ENCODE measurements around the gene PGM2.

PGM2 gene

DNA sequence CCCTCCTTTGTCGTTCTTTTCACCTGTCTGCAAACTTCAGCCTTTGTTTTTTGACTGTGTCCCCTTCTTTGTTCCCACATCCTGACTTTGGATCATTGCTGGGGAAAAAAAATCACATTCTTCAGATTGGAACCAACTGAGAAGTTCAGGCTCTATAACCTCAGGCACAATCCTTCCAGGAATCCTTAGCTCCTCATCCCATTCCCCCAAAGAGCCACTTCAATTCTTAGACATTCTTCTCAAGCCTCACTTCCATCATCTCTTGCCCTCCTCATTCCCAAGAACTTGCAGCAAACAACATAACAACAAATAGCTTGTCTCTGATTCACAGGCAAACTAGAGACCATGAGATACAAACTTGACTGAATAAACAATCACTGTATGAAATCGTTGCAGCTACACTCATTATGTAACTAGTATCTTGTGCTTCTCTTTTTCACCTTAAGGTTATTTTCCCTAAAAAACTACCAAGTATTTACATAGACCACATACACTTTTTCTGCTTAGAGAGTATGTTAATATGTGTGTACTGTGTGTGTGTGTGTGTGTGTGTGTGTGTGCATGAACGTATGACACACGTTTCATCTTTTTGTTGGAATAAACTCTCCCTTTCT lies 26.4 kb upstream of the PGM2 start:
- DNase-seq (ENCODE audit: low spot score) = no peak
- TF ChIP-seq, protein P1, sequence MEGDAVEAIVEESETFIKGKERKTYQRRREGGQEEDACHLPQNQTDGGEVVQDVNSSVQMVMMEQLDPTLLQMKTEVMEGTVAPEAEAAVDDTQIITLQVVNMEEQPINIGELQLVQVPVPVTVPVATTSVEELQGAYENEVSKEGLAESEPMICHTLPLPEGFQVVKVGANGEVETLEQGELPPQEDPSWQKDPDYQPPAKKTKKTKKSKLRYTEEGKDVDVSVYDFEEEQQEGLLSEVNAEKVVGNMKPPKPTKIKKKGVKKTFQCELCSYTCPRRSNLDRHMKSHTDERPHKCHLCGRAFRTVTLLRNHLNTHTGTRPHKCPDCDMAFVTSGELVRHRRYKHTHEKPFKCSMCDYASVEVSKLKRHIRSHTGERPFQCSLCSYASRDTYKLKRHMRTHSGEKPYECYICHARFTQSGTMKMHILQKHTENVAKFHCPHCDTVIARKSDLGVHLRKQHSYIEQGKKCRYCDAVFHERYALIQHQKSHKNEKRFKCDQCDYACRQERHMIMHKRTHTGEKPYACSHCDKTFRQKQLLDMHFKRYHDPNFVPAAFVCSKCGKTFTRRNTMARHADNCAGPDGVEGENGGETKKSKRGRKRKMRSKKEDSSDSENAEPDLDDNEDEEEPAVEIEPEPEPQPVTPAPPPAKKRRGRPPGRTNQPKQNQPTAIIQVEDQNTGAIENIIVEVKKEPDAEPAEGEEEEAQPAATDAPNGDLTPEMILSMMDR (IDR thresholded peaks at IDR 0.05; ENCODE audit: extremely low read depth, insufficient read depth, missing control alignments) = no peak
- in situ Hi-C loops (cut with MboI; ENCODE audit: low pct_unique_long_range_greater_than_20kb, low sequenced_read_pairs, unreplicated experiment) = loop anchor here (5.0 to 25.0 kb wide), 2 partner anchors 237 to 937 kb away; no protein-coding TSS in a partner anchor

DNA sequence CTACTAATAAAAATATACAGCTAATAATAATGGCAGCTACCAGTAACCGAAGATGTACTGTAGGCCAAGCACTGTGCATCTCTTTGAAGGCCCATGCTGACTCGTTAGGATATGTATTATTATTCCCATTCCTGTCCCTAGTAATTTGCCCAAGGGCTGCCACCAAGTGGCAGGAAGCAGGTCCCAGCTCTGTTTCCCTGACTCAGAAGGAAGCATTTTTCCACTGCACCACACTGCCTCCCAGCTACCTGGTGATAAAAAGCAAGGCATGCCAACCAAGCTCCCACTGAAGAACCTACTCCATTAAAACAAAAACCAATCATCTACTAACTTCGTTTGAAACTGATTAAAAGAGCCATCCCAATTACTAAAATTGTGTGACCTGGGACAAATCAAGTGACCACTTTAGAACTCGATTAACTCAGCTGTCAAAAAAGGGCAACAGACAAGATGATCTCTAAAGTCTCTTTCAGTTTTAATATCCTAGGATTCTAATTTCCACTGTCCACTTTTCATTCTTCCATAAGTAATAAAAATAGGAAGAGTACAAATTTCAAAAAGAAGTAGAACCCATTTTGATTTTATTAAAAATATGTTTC lies 24.3 kb upstream of the PGM2 start:
- no peak for DNase-seq (ENCODE audit: low spot score)
- TF ChIP-seq, protein P1 (IDR thresholded peaks at IDR 0.05; ENCODE audit: extremely low read depth, insufficient read depth, missing control alignments) = peak; percentile 50
- in situ Hi-C loops (cut with MboI; ENCODE audit: low pct_unique_long_range_greater_than_20kb, low sequenced_read_pairs, unreplicated experiment) = loop anchor here (5.0 to 25.0 kb wide), 2 partner anchors 235 to 935 kb away; no protein-coding TSS in a partner anchor

DNA sequence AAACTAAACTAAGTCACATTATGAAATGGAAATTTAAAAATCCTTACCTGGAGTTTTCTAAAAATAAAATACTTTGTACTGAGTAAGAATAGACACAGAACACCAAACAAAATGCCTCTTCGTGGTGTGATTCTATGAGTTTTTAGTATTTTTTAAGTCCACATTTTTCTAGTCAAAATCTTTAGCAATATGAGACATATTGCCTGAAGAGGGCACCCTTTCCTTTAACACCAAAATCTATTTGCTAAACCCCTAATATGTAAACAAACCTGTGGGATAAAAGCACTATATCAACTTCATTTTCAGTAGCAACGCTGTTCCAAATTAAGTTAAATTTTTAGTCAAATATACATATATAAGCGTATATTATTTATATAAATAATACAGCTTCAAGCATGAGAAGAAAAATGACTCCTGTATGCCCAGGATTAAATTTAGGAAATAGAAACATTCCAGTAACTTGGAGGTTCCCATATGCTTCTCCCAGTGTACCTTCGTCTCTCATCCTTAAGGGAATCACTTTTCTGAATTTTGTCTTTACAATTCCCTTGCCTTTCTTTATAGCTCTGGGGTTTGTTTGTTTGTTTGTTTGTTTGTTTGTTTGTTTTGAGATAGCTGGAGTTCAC lies 23.0 kb upstream of the PGM2 start:
- DNase-seq (ENCODE audit: low spot score) = peak; percentile 41
- in situ Hi-C loops (cut with MboI; ENCODE audit: low pct_unique_long_range_greater_than_20kb, low sequenced_read_pairs, unreplicated experiment) = loop anchor here (5.0 to 25.0 kb wide), 2 partner anchors 234 to 934 kb away; no protein-coding TSS in a partner anchor
- TF ChIP-seq, protein P1 (IDR thresholded peaks at IDR 0.05; ENCODE audit: extremely low read depth, insufficient read depth, missing control alignments) = peak; percentile 55

DNA sequence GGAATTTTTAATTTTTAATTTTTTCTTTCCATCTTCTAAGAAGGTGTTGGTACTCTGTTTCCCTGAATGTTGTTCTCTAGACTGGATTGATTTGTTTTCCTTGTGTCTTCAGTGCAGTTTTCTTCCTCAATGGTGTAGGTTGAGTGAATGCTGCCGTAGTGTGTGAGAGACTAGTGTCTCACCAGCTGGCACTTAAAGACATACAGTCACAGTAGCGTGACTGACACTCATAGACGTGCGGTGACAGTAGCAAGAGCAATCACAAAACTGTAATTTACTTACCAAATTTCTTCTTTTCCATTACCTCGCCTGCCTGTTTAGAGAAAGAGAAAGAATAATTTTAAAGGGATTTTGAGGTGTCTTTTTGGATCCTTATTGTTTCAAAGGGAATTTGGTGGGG lies 21.4 kb upstream of the PGM2 start:
- DNase-seq (ENCODE audit: low spot score) = no peak
- TF ChIP-seq, protein P1 (IDR thresholded peaks at IDR 0.05; ENCODE audit: extremely low read depth, insufficient read depth, missing control alignments) = no peak
- in situ Hi-C loops (cut with MboI; ENCODE audit: low pct_unique_long_range_greater_than_20kb, low sequenced_read_pairs, unreplicated experiment) = loop anchor here (25.0 kb wide), 1 partner anchor 932 kb away; no protein-coding TSS in a partner anchor

DNA sequence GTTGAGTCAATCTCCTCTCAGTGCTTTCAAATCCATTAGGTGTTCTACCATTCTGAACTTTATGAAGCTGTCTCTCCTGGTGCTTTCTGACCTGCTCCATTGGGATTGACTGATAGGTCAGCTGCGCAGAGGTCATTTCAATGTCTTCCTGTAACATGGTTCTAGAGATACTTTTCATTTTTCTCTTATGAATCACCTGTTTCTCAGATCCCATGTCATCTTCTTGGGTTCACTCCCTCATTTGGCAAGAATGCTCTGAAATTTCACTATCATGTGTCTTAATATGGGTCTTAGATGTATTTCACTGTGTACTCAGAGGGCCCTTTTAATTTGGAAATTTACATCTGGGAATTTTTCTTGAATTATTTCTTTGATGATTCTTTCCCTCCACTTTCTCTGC lies 13.8 kb upstream of the PGM2 start:
- no peak for DNase-seq (ENCODE audit: low spot score)
- in situ Hi-C loops (cut with MboI; ENCODE audit: low pct_unique_long_range_greater_than_20kb, low sequenced_read_pairs, unreplicated experiment) = loop anchor here (25.0 kb wide), 1 partner anchor 925 kb away; no protein-coding TSS in a partner anchor
- TF ChIP-seq, protein P1 (IDR thresholded peaks at IDR 0.05; ENCODE audit: extremely low read depth, insufficient read depth, missing control alignments) = no peak

DNA sequence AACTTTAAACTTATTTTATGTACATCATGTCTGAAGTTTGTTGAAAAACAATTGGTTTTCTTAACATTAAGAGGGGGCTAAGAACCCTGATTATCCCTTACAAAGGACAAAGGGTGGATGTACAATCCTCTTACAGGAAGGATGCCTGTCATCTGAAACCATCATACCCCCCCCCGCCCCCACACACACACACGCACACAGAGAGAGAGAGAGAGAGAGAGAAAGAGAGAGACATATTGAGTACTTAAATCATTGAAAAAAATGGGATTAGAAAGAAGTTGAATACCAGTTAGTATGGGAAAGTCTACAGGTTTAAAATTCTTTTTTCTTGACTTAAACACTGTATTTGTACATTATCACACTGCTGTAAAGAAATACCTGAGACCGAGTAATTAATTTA lies 10.9 kb upstream of the PGM2 start:
- TF ChIP-seq, protein P1 (IDR thresholded peaks at IDR 0.05; ENCODE audit: extremely low read depth, insufficient read depth, missing control alignments) = no peak
- in situ Hi-C loops (cut with MboI; ENCODE audit: low pct_unique_long_range_greater_than_20kb, low sequenced_read_pairs, unreplicated experiment) = loop anchor here (25.0 kb wide), 1 partner anchor 922 kb away; no protein-coding TSS in a partner anchor
- no peak for DNase-seq (ENCODE audit: low spot score)

All from GM13977 (cell line).